ENCODE results near the gene DDX24.

- TF ChIP-seq CTCF (IDR thresholded peaks at IDR 0.05; ENCODE audit: low read depth, low read length, poor library complexity, severe bottlenecking) (no peak), EZH2phosphoT487 (IDR thresholded peaks at IDR 0.05; ENCODE audit: borderline replicate concordance, low read length) (no peak)
These were observed 51.7 kb downstream of the DDX24 start for GRCh38 chr14:94029265-94029664.

All from DOHH2 (cell line).